Measurements from ENCODE around the gene DMRTA2. TPM values are rescaled to one million over a fixed set of nuclear protein-coding genes. Genes with fewer than 3 reads are reported as not detected.

The DMRTA2 gene
- total RNA-seq, 1 experiment from 2014 or later: not detected

- no peak overlapping the region for H3K27ac ChIP-seq (ENCODE audit: low read length)
- H3K27me3 ChIP-seq (ENCODE audit: control insufficient read depth, insufficient read depth, low read length): peaks cover 17% of the 10 kb centered on the region
- no TSS peak for BruUV-seq (replicated peaks)
- ATAC-seq (no peak), DNase-seq (ENCODE audit: low read depth, low spot score) (no peak)
- TF ChIP-seq TCF7L2 (IDR thresholded peaks at IDR 0.05; ENCODE audit: low read depth, low read length) (no peak), SIN3A (IDR thresholded peaks at IDR 0.05; ENCODE audit: borderline replicate concordance, insufficient read depth, low read depth, low read length) (no peak), POLR2AphosphoS5 (IDR thresholded peaks at IDR 0.05; ENCODE audit: low read depth, low read length) (no peak), REST (IDR thresholded peaks at IDR 0.05; ENCODE audit: insufficient read depth in 1 of 2, low read depth in 2 of 2, low read length in 1 of 2) (no peak)
- TF ChIP-seq, protein P1, sequence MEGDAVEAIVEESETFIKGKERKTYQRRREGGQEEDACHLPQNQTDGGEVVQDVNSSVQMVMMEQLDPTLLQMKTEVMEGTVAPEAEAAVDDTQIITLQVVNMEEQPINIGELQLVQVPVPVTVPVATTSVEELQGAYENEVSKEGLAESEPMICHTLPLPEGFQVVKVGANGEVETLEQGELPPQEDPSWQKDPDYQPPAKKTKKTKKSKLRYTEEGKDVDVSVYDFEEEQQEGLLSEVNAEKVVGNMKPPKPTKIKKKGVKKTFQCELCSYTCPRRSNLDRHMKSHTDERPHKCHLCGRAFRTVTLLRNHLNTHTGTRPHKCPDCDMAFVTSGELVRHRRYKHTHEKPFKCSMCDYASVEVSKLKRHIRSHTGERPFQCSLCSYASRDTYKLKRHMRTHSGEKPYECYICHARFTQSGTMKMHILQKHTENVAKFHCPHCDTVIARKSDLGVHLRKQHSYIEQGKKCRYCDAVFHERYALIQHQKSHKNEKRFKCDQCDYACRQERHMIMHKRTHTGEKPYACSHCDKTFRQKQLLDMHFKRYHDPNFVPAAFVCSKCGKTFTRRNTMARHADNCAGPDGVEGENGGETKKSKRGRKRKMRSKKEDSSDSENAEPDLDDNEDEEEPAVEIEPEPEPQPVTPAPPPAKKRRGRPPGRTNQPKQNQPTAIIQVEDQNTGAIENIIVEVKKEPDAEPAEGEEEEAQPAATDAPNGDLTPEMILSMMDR (IDR thresholded peaks at IDR 0.05): no peak
- H3K9me3 ChIP-seq (ENCODE audit: control insufficient read depth, insufficient read depth, low read depth, low read length): no peaks in the 10 kb centered on the region
- ChIA-PET POLR2A (no interaction called here), CTCF (interaction anchor here (0.7 kb wide), 1 partner anchor 753 kb away, joined by 6 read pairs; no protein-coding TSS in a partner anchor)
- in situ Hi-C loops (cut with HindIII; ENCODE audit: low pct_unique_long_range_greater_than_20kb, low sequenced_read_pairs) (no loop called here), intact Hi-C loops (cut with micrococcal nuclease; ENCODE audit: unreplicated experiment) (no loop called here)
- H3K4me3 ChIP-seq (ENCODE audit: low read depth in 2 of 2, low read length in 2 of 2): no peak overlapping the region
- no peaks in the 10 kb centered on the region for H3K4me1 ChIP-seq (ENCODE audit: control insufficient read depth, insufficient read depth, low read length)
- no peaks in the 10 kb centered on the region for H3K36me3 ChIP-seq (ENCODE audit: control insufficient read depth, insufficient read depth, low read length)
These were observed 1.7 kb upstream of the DMRTA2 start for GRCh38 chr1:50424884-50425375.

- Histone ChIP-seq H3K9me3 (ENCODE audit: control insufficient read depth, insufficient read depth, low read depth, low read length) (no peaks in the 10 kb centered on the region), H3K4me1 (ENCODE audit: control insufficient read depth, insufficient read depth, low read length) (no peaks in the 10 kb centered on the region), H3K4me3 (ENCODE audit: low read depth in 2 of 2, low read length in 2 of 2) (no peak overlapping the region), H3K27ac (ENCODE audit: low read length) (no peak overlapping the region), H3K27me3 (ENCODE audit: control insufficient read depth, insufficient read depth, low read length) (peaks cover 10% of the 10 kb centered on the region), H3K36me3 (ENCODE audit: control insufficient read depth, insufficient read depth, low read length) (no peaks in the 10 kb centered on the region)
- in situ Hi-C loops (cut with HindIII; ENCODE audit: low pct_unique_long_range_greater_than_20kb, low sequenced_read_pairs) (no loop called here), intact Hi-C loops (cut with micrococcal nuclease; ENCODE audit: unreplicated experiment) (no loop called here)
- ATAC-seq (no peak), DNase-seq (ENCODE audit: low read depth, low spot score) (no peak)
- no TSS peak for BruUV-seq (replicated peaks)
- TF ChIP-seq SIN3A (IDR thresholded peaks at IDR 0.05; ENCODE audit: borderline replicate concordance, insufficient read depth, low read depth, low read length): no peak
- no peak for TF ChIP-seq TCF7L2 (IDR thresholded peaks at IDR 0.05; ENCODE audit: low read depth, low read length)
- TF ChIP-seq, protein P1 (IDR thresholded peaks at IDR 0.05): no peak
- TF ChIP-seq POLR2AphosphoS5 (IDR thresholded peaks at IDR 0.05; ENCODE audit: low read depth, low read length): no peak
- no peak for TF ChIP-seq REST (IDR thresholded peaks at IDR 0.05; ENCODE audit: insufficient read depth in 1 of 2, low read depth in 2 of 2, low read length in 1 of 2)
- POLR2A ChIA-PET: no interaction called here
- CTCF ChIA-PET: interaction anchor here (0.7 kb wide), 1 partner anchor 754 kb away, joined by 6 read pairs; no protein-coding TSS in a partner anchor
These were observed 1.0 kb upstream of the DMRTA2 start for GRCh38 chr1:50424045-50424883.
